Loucy (cell line): ENCODE results near the gene PPP1R14C.

Experiments
- CTCF ChIP-seq: fragments of 200-600 bp; sonication (generic); conservative IDR thresholded peaks from 2 replicates; pipeline ENCODE4 v1.5.1; 2014; ENCODE audit warnings: mild to moderate bottlenecking, antibody characterized with exemption, low read length
- EZH2phosphoT487 ChIP-seq: fragments of 200-600 bp; IDR thresholded peaks from 2 replicates; pipeline ENCODE4 v1.6.1; 2018; ENCODE audit warnings: antibody characterized with exemption, mild to moderate bottlenecking, moderate library complexity, borderline replicate concordance

GRCh38 chr6:150293423-150294173, 150.8 kb downstream of the PPP1R14C start:
- TF ChIP-seq CTCF (no peak), EZH2phosphoT487 (no peak)
